ENCODE data around the gene SUCLA2. TPM values are rescaled to one million over a fixed set of nuclear protein-coding genes. Genes with fewer than 3 reads are reported as not detected.

The SUCLA2 gene
- total and polyA plus RNA-seq, 9 of the 15 experiments (the other 6 are each of a cell fraction or from before 2014, with no cell fraction given) = 23.3 to 52.9 (median 35.8) TPM

- Histone ChIP-seq H4K20me1 (replicated peaks; ENCODE audit: control insufficient read depth, insufficient read depth, low read length) (no peaks in the 10 kb centered on the region), H3K9me1 (ENCODE audit: control insufficient read depth, insufficient read depth, low read length) (no peaks in the 10 kb centered on the region), H2AFZ (ENCODE audit: low read depth, low read length) (no peak overlapping the region), H3K36me3 (ENCODE audit: control insufficient read depth, insufficient read depth, low read length) (no peaks in the 10 kb centered on the region), H3K79me2 (ENCODE audit: control insufficient read depth, insufficient read depth, low read length) (no peaks in the 10 kb centered on the region), H3K27me3 (ENCODE audit: control insufficient read depth in 2 of 2, insufficient read depth in 2 of 2, low read length in 2 of 2) (no peaks in the 10 kb centered on the region), H3K4me3 (no peak overlapping the region), H3K9ac (ENCODE audit: insufficient read depth in 1 of 2, low read depth in 2 of 2, low read length in 2 of 2) (no peak overlapping the region), H3K27ac (ENCODE audit: extremely low read depth, low read depth, low read length) (no peak overlapping the region), H3K4me1 (replicated peaks in 1 of 2; ENCODE audit: control insufficient read depth in 2 of 2, insufficient read depth in 2 of 2, low read length in 2 of 2) (no peaks in the 10 kb centered on the region), H3K4me2 (ENCODE audit: insufficient read depth, low read length) (no peak overlapping the region), H3K9me3 (replicated peaks; ENCODE audit: control insufficient read depth, insufficient read depth, low read depth, low read length) (no peaks in the 10 kb centered on the region)
- CTCF ChIA-PET (ENCODE audit: low intra/inter-chr PET ratio) = no interaction called here
- no TSS peak for BruUV-seq (replicated peaks)
- intact Hi-C loops (cut with micrococcal nuclease) (no loop called here), in situ Hi-C loops (cut with MboI) (no loop called here)
- POLR2A ChIA-PET = no interaction called here
- TF ChIP-seq PHF20 (IDR thresholded peaks at IDR 0.05; ENCODE audit: partially characterized antibody) (no peak), MAX (CRISPR knock-in tag; IDR thresholded peaks at IDR 0.05) (no peak), BRD9 (IDR thresholded peaks at IDR 0.05; ENCODE audit: low read depth, partially characterized antibody) (no peak), HEY1 (CRISPR knock-in tag; IDR thresholded peaks at IDR 0.05; ENCODE audit: borderline replicate concordance) (no peak)
- TF ChIP-seq, protein P1, sequence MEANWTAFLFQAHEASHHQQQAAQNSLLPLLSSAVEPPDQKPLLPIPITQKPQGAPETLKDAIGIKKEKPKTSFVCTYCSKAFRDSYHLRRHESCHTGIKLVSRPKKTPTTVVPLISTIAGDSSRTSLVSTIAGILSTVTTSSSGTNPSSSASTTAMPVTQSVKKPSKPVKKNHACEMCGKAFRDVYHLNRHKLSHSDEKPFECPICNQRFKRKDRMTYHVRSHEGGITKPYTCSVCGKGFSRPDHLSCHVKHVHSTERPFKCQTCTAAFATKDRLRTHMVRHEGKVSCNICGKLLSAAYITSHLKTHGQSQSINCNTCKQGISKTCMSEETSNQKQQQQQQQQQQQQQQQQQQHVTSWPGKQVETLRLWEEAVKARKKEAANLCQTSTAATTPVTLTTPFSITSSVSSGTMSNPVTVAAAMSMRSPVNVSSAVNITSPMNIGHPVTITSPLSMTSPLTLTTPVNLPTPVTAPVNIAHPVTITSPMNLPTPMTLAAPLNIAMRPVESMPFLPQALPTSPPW (CRISPR knock-in tag; IDR thresholded peaks at IDR 0.05) = no peak
- TF ChIP-seq, protein P2, sequence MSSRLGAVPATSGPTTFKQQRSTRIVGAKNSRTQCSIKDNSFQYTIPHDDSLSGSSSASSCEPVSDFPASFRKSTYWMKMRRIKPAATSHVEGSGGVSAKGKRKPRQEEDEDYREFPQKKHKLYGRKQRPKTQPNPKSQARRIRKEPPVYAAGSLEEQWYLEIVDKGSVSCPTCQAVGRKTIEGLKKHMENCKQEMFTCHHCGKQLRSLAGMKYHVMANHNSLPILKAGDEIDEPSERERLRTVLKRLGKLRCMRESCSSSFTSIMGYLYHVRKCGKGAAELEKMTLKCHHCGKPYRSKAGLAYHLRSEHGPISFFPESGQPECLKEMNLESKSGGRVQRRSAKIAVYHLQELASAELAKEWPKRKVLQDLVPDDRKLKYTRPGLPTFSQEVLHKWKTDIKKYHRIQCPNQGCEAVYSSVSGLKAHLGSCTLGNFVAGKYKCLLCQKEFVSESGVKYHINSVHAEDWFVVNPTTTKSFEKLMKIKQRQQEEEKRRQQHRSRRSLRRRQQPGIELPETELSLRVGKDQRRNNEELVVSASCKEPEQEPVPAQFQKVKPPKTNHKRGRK (tag; IDR thresholded peaks at IDR 0.05) = no peak
- no peak for ATAC-seq
- WGBS (ENCODE audit: insufficient coverage, low coverage, missing lambda C conversion rate) = 4% methylated on average over 4 of the region's 4 CpGs
- no peak for FAIRE-seq
- DNase-seq (ENCODE audit: extremely low read depth in 1 of 4, low spot score in 3 of 4) = no peak
These were observed 84.0 kb downstream of the SUCLA2 start for GRCh38 chr13:47917022-47917574.

Data from K562 (cell line).